Stimulated activated CD8-positive, alpha-beta memory T cell treated with anti-CD3 and anti-CD28 coated beads, Interleukin-7, amount 100 ng/mL, for 24 hours (primary cell): Measurements from ENCODE around the gene FKTN.

ENCODE experiments used
- DNase-seq: peaks from one replicate; pipeline ENCODE4 v3.0.0-alpha.2; 2020; ENCODE audit warnings: low read depth

Gene FKTN

GRCh38 chr9:105633411-105633810 lies 75.5 kb downstream of the FKTN start:
- DNase-seq, result no peak

- DNase-seq, result no peak
Observed at GRCh38 chr9:105636331-105636730, 78.4 kb downstream of the FKTN start.

- no peak for DNase-seq
Observed at GRCh38 chr9:105637787-105638395, 80.0 kb downstream of the FKTN start.

- no peak for DNase-seq
Observed at GRCh38 chr9:105639936-105640335, 82.0 kb downstream of the FKTN start.

- no peak for DNase-seq
Observed at GRCh38 chr9:105643795-105644194, 85.9 kb downstream of the FKTN start.

GRCh38 chr9:105646879-105647594 lies 89.1 kb downstream of the FKTN start:
- DNase-seq, result no peak

- DNase-seq, result no peak
Observed at GRCh38 chr9:105647595-105648349, 89.8 kb downstream of the FKTN start.

- no peak for DNase-seq
Observed at GRCh38 chr9:105651806-105652205, 93.9 kb downstream of the FKTN start.

- DNase-seq, result no peak
Observed at GRCh38 chr9:105656131-105656921, 98.4 kb downstream of the FKTN start.

GRCh38 chr9:105658351-105658750 lies 100.4 kb downstream of the FKTN start:
- no peak for DNase-seq

GRCh38 chr9:105661011-105661410 lies 103.1 kb downstream of the FKTN start:
- no peak for DNase-seq

GRCh38 chr9:105662184-105663104 lies 104.5 kb downstream of the FKTN start, which contains the start of gene TAL2:
Gene TAL2 (plus strand): TSS chr9:105662457. CDS start chr9:105662497, 40 bp downstream.
- no peak for DNase-seq

- DNase-seq, result no peak
Observed at GRCh38 chr9:105663914-105664313, 106.0 kb downstream of the FKTN start.

GRCh38 chr9:105667867-105668266 lies 109.9 kb downstream of the FKTN start:
- no peak for DNase-seq

GRCh38 chr9:105670315-105670714 lies 112.4 kb downstream of the FKTN start:
- DNase-seq, result no peak

GRCh38 chr9:105670775-105671174 lies 112.8 kb downstream of the FKTN start:
- no peak for DNase-seq

- DNase-seq, result no peak
Observed at GRCh38 chr9:105672711-105673234, 114.8 kb downstream of the FKTN start.

GRCh38 chr9:105673850-105674387 lies 116.0 kb downstream of the FKTN start:
- DNase-seq, result no peak

GRCh38 chr9:105676351-105676923 lies 118.5 kb downstream of the FKTN start:
- no peak for DNase-seq

GRCh38 chr9:105678163-105678562 lies 120.2 kb downstream of the FKTN start:
- no peak for DNase-seq
